ENCODE results near the gene CCNJ. TPM values are rescaled to one million over a fixed set of nuclear protein-coding genes. Genes with fewer than 3 reads are reported as not detected.

Gene CCNJ
- total and polyA plus RNA-seq, 9 of the 15 experiments (the other 6 are each of a cell fraction or from before 2014, with no cell fraction given): 0.69 to 15.7 (median 9.2) TPM

- TF ChIP-seq CBX3 (IDR thresholded peaks at IDR 0.05; ENCODE audit: borderline replicate concordance in 1 of 2, low read length in 2 of 2) (peak in 1 of 2 experiments; percentile 9; a peak in 1 of 3 replicates), TGIF2 (CRISPR knock-in tag; IDR thresholded peaks at IDR 0.05) (no peak), RCOR1 (IDR thresholded peaks at IDR 0.05; ENCODE audit: borderline replicate concordance in 1 of 2, low read depth in 2 of 2, low read length in 2 of 2) (peak in 1 of 2 experiments; percentile 6; a peak in 1 of 4 replicates), RBFOX2 (IDR thresholded peaks at IDR 0.05; ENCODE audit: low read depth, low read length) (peak; percentile 94), ZSCAN29 (IDR thresholded peaks at IDR 0.05) (no peak), LCOR (CRISPR knock-in tag; IDR thresholded peaks at IDR 0.05) (peak; percentile 47), ATF7 (IDR thresholded peaks at IDR 0.05) (peak; percentile 85), RFX7 (CRISPR knock-in tag; IDR thresholded peaks at IDR 0.05) (no peak), CCAR2 (IDR thresholded peaks at IDR 0.05; ENCODE audit: low read depth, low read length) (no peak), ATF4 (CRISPR knock-in tag; IDR thresholded peaks at IDR 0.05) (peak; percentile 56; the same call in 1 of the 2 replicates), ZNF124 (CRISPR knock-in tag; IDR thresholded peaks at IDR 0.05) (no peak), PTTG1 (tag; IDR thresholded peaks at IDR 0.05; ENCODE audit: low read depth) (no peak), HEY1 (CRISPR knock-in tag; IDR thresholded peaks at IDR 0.05; ENCODE audit: borderline replicate concordance) (no peak), ARID3A (IDR thresholded peaks at IDR 0.05; ENCODE audit: borderline replicate concordance, low read depth, low read length) (no peak), CC2D1A (IDR thresholded peaks at IDR 0.05) (peak; percentile 66), SMC3 (conservative IDR thresholded peaks at IDR 0.05; ENCODE audit: insufficient read depth, low read depth, low read length) (no peak)
- TF ChIP-seq, protein P1, sequence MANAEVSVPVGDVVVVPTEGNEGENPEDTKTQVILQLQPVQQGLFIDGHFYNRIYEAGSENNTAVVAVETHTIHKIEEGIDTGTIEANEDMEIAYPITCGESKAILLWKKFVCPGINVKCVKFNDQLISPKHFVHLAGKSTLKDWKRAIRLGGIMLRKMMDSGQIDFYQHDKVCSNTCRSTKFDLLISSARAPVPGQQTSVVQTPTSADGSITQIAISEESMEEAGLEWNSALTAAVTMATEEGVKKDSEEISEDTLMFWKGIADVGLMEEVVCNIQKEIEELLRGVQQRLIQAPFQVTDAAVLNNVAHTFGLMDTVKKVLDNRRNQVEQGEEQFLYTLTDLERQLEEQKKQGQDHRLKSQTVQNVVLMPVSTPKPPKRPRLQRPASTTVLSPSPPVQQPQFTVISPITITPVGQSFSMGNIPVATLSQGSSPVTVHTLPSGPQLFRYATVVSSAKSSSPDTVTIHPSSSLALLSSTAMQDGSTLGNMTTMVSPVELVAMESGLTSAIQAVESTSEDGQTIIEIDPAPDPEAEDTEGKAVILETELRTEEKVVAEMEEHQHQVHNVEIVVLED (CRISPR knock-in tag; IDR thresholded peaks at IDR 0.05): no peak
- TF ChIP-seq, protein P2, sequence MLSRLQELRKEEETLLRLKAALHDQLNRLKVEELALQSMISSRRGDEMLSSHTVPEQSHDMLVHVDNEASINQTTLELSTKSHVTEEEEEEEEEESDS (CRISPR knock-in tag; IDR thresholded peaks at IDR 0.05): no peak
- TF ChIP-seq, protein P3, sequence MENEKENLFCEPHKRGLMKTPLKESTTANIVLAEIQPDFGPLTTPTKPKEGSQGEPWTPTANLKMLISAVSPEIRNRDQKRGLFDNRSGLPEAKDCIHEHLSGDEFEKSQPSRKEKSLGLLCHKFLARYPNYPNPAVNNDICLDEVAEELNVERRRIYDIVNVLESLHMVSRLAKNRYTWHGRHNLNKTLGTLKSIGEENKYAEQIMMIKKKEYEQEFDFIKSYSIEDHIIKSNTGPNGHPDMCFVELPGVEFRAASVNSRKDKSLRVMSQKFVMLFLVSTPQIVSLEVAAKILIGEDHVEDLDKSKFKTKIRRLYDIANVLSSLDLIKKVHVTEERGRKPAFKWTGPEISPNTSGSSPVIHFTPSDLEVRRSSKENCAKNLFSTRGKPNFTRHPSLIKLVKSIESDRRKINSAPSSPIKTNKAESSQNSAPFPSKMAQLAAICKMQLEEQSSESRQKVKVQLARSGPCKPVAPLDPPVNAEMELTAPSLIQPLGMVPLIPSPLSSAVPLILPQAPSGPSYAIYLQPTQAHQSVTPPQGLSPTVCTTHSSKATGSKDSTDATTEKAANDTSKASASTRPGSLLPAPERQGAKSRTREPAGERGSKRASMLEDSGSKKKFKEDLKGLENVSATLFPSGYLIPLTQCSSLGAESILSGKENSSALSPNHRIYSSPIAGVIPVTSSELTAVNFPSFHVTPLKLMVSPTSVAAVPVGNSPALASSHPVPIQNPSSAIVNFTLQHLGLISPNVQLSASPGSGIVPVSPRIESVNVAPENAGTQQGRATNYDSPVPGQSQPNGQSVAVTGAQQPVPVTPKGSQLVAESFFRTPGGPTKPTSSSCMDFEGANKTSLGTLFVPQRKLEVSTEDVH (IDR thresholded peaks at IDR 0.05; ENCODE audit: low read depth, partially characterized antibody): peak; percentile 75
These were observed 46.5 kb downstream of the CCNJ start (continued) for GRCh38 chr10:96089670-96090462.

Data from K562 (cell line).